Activated naive CD4-positive, alpha-beta T cell treated with anti-CD3 and anti-CD28 coated beads, Interleukin-2, amount 50 U/mL, for 24 hours (primary cell): Measurements from ENCODE around the gene ABCA12.

Experiments
- H3K27ac Mint-ChIP-seq: one replicate; pipeline ENCODE4 v1.8.0; 2021; ENCODE audit warnings: mild to moderate bottlenecking, mixed read lengths
- H3K27me3 Mint-ChIP-seq: one replicate; pipeline ENCODE4 v1.8.0; 2021; ENCODE audit warnings: mixed read lengths
- H3K36me3 Mint-ChIP-seq: one replicate; pipeline ENCODE4 v1.8.0; 2021; ENCODE audit warnings: mixed read lengths
- H3K4me1 Mint-ChIP-seq: one replicate; pipeline ENCODE4 v1.8.0; 2021; ENCODE audit warnings: mixed read lengths
- H3K4me3 Mint-ChIP-seq: one replicate; pipeline ENCODE4 v1.8.0; 2021; ENCODE audit warnings: mild to moderate bottlenecking, mixed read lengths
- H3K9me3 Mint-ChIP-seq: one replicate; pipeline ENCODE4 v1.8.0; 2021; ENCODE audit warnings: mixed read lengths

ABCA12 gene

GRCh38 chr2:215080545-215080944 is 57.9 kb downstream of the ABCA12 start:
- peaks cover 4% of the 10 kb centered on the region for H3K27me3 Mint-ChIP-seq
- no peaks in the 10 kb centered on the region for H3K36me3 Mint-ChIP-seq
- H3K27ac Mint-ChIP-seq: no peak overlapping the region
- no peak overlapping the region for H3K4me3 Mint-ChIP-seq
- no peaks in the 10 kb centered on the region for H3K9me3 Mint-ChIP-seq
- H3K4me1 Mint-ChIP-seq: no peaks in the 10 kb centered on the region

GRCh38 chr2:215071676-215072075 is 66.8 kb downstream of the ABCA12 start:
- H3K4me1 Mint-ChIP-seq: no peaks in the 10 kb centered on the region
- no peaks in the 10 kb centered on the region for H3K27me3 Mint-ChIP-seq
- H3K4me3 Mint-ChIP-seq: no peak overlapping the region
- H3K9me3 Mint-ChIP-seq: no peaks in the 10 kb centered on the region
- H3K27ac Mint-ChIP-seq: no peak overlapping the region
- no peaks in the 10 kb centered on the region for H3K36me3 Mint-ChIP-seq

GRCh38 chr2:215068399-215068798 is 70.0 kb downstream of the ABCA12 start:
- H3K9me3 Mint-ChIP-seq: no peaks in the 10 kb centered on the region
- no peaks in the 10 kb centered on the region for H3K36me3 Mint-ChIP-seq
- no peaks in the 10 kb centered on the region for H3K4me1 Mint-ChIP-seq
- no peak overlapping the region for H3K4me3 Mint-ChIP-seq
- no peak overlapping the region for H3K27ac Mint-ChIP-seq
- H3K27me3 Mint-ChIP-seq: no peaks in the 10 kb centered on the region

GRCh38 chr2:215066124-215066523 is 72.3 kb downstream of the ABCA12 start:
- Mint-ChIP-seq H3K4me1 (no peaks in the 10 kb centered on the region), H3K4me3 (no peak overlapping the region)

GRCh38 chr2:215063526-215063925 is 74.9 kb downstream of the ABCA12 start:
- no peak overlapping the region for H3K27ac Mint-ChIP-seq
- H3K27me3 Mint-ChIP-seq: no peaks in the 10 kb centered on the region
- no peaks in the 10 kb centered on the region for H3K4me1 Mint-ChIP-seq
- no peaks in the 10 kb centered on the region for H3K36me3 Mint-ChIP-seq
- no peaks in the 10 kb centered on the region for H3K9me3 Mint-ChIP-seq
- no peak overlapping the region for H3K4me3 Mint-ChIP-seq

More at GRCh38 chr2:215066124-215066523, 72.3 kb downstream of the ABCA12 start:
- Mint-ChIP-seq H3K9me3 (no peaks in the 10 kb centered on the region), H3K27me3 (no peaks in the 10 kb centered on the region), H3K36me3 (no peaks in the 10 kb centered on the region), H3K27ac (no peak overlapping the region)

- Mint-ChIP-seq H3K9me3 (no peaks in the 10 kb centered on the region), H3K4me1 (no peaks in the 10 kb centered on the region), H3K27me3 (no peaks in the 10 kb centered on the region), H3K36me3 (no peaks in the 10 kb centered on the region), H3K27ac (no peak overlapping the region), H3K4me3 (no peak overlapping the region)
These were observed 77.4 kb downstream of the ABCA12 start for GRCh38 chr2:215060861-215061536.

GRCh38 chr2:215059724-215060123 is 78.7 kb downstream of the ABCA12 start:
- no peaks in the 10 kb centered on the region for H3K27me3 Mint-ChIP-seq
- H3K27ac Mint-ChIP-seq: no peak overlapping the region
- no peaks in the 10 kb centered on the region for H3K4me1 Mint-ChIP-seq
- no peak overlapping the region for H3K4me3 Mint-ChIP-seq
- H3K9me3 Mint-ChIP-seq: no peaks in the 10 kb centered on the region
- H3K36me3 Mint-ChIP-seq: no peaks in the 10 kb centered on the region

GRCh38 chr2:215055891-215056290 is 82.5 kb downstream of the ABCA12 start:
- no peaks in the 10 kb centered on the region for H3K4me1 Mint-ChIP-seq
- H3K9me3 Mint-ChIP-seq: no peaks in the 10 kb centered on the region
- H3K27ac Mint-ChIP-seq: no peak overlapping the region
- H3K36me3 Mint-ChIP-seq: no peaks in the 10 kb centered on the region
- no peak overlapping the region for H3K4me3 Mint-ChIP-seq
- no peaks in the 10 kb centered on the region for H3K27me3 Mint-ChIP-seq

GRCh38 chr2:215052810-215053209 is 85.6 kb downstream of the ABCA12 start:
- Mint-ChIP-seq H3K4me3 (no peak overlapping the region), H3K27me3 (no peaks in the 10 kb centered on the region), H3K27ac (no peak overlapping the region), H3K9me3 (no peaks in the 10 kb centered on the region), H3K36me3 (no peaks in the 10 kb centered on the region), H3K4me1 (no peaks in the 10 kb centered on the region)

- Mint-ChIP-seq H3K36me3 (no peaks in the 10 kb centered on the region), H3K27me3 (no peaks in the 10 kb centered on the region), H3K27ac (no peak overlapping the region), H3K4me3 (no peak overlapping the region), H3K4me1 (no peaks in the 10 kb centered on the region), H3K9me3 (no peaks in the 10 kb centered on the region)
These were observed 86.0 kb downstream of the ABCA12 start for GRCh38 chr2:215052404-215052803.

- no peak overlapping the region for H3K27ac Mint-ChIP-seq
- H3K27me3 Mint-ChIP-seq: no peaks in the 10 kb centered on the region
- H3K4me3 Mint-ChIP-seq: no peak overlapping the region
- H3K9me3 Mint-ChIP-seq: no peaks in the 10 kb centered on the region
- no peaks in the 10 kb centered on the region for H3K36me3 Mint-ChIP-seq
- H3K4me1 Mint-ChIP-seq: no peaks in the 10 kb centered on the region
These were observed 89.1 kb downstream of the ABCA12 start for GRCh38 chr2:215049341-215049740.

- Mint-ChIP-seq H3K36me3 (no peaks in the 10 kb centered on the region), H3K9me3 (no peaks in the 10 kb centered on the region), H3K4me1 (no peaks in the 10 kb centered on the region), H3K4me3 (no peak overlapping the region), H3K27ac (no peak overlapping the region), H3K27me3 (no peaks in the 10 kb centered on the region)
These were observed 100.0 kb downstream of the ABCA12 start for GRCh38 chr2:215038421-215038820.

GRCh38 chr2:215036314-215036713 is 102.1 kb downstream of the ABCA12 start:
- no peaks in the 10 kb centered on the region for H3K36me3 Mint-ChIP-seq
- no peaks in the 10 kb centered on the region for H3K27me3 Mint-ChIP-seq
- no peaks in the 10 kb centered on the region for H3K9me3 Mint-ChIP-seq
- H3K27ac Mint-ChIP-seq: no peak overlapping the region
- H3K4me1 Mint-ChIP-seq: no peaks in the 10 kb centered on the region
- no peak overlapping the region for H3K4me3 Mint-ChIP-seq

- Mint-ChIP-seq H3K27me3 (peaks cover 1% of the 10 kb centered on the region), H3K27ac (no peak overlapping the region), H3K4me1 (no peaks in the 10 kb centered on the region), H3K4me3 (no peak overlapping the region), H3K36me3 (no peaks in the 10 kb centered on the region), H3K9me3 (no peaks in the 10 kb centered on the region)
These were observed 104.3 kb downstream of the ABCA12 start for GRCh38 chr2:215034154-215034553.

GRCh38 chr2:215032153-215032552 is 106.3 kb downstream of the ABCA12 start:
- Mint-ChIP-seq H3K27me3 (peaks cover 3% of the 10 kb centered on the region), H3K4me1 (no peaks in the 10 kb centered on the region), H3K4me3 (no peak overlapping the region), H3K27ac (no peak overlapping the region), H3K9me3 (no peaks in the 10 kb centered on the region), H3K36me3 (no peaks in the 10 kb centered on the region)

GRCh38 chr2:215031321-215031720 is 107.1 kb downstream of the ABCA12 start:
- Mint-ChIP-seq H3K4me1 (no peaks in the 10 kb centered on the region), H3K4me3 (no peak overlapping the region), H3K9me3 (no peaks in the 10 kb centered on the region), H3K36me3 (no peaks in the 10 kb centered on the region), H3K27me3 (peaks cover 3% of the 10 kb centered on the region), H3K27ac (no peak overlapping the region)

- Mint-ChIP-seq H3K36me3 (no peaks in the 10 kb centered on the region), H3K27me3 (peaks cover 3% of the 10 kb centered on the region), H3K4me1 (no peaks in the 10 kb centered on the region), H3K27ac (no peak overlapping the region), H3K9me3 (no peaks in the 10 kb centered on the region), H3K4me3 (no peak overlapping the region)
These were observed 108.5 kb downstream of the ABCA12 start for GRCh38 chr2:215029936-215030335.
